Panc1 (cell line): Measurements from ENCODE around the gene SLCO3A1. TPM values are rescaled to one million over a fixed set of nuclear protein-coding genes. Genes with fewer than 3 reads are reported as not detected.
A peak's percentile ranks its signal among the peaks of the same experiment; 100 is the strongest.

Source experiments
- ATAC-seq: fragments of 200-7000 bp; cut with Tn5 transposase; 2 replicates; pipeline ENCODE4 v1.9.1; 2020; ENCODE audit warnings: mild to moderate bottlenecking, moderate library complexity
- BruUV-seq: library from RNA; stranded (reverse); fragments of 400-500 nt; replicated peaks from 2 replicates; lab custom pipeline; 2021; lab: Mats Ljungman, UMichigan
- CTCF ChIA-PET: fragments of 300-600 bp; sonication (Branson Sonifier 250); formaldehyde crosslinking; loops from one replicate; lab custom pipeline; 2022; ENCODE audit warnings: antibody characterized with exemption; lab: Charles Lee
- POLR2A ChIA-PET: fragments of 300-600 bp; sonication (Branson Sonifier 250); formaldehyde crosslinking; loops from one replicate; lab custom pipeline; 2022; ENCODE audit warnings: antibody characterized with exemption; lab: Charles Lee
- DNase-seq: peaks from one replicate; pipeline ENCODE4 v3.0.0-alpha.2; 2010; ENCODE audit warnings: low read depth, low spot score
- H3K27ac ChIP-seq: 2 replicates; pipeline ENCODE4 v1.5.1; 2011; ENCODE audit warnings: mild to moderate bottlenecking, low read length, inconsistent platforms
- H3K27me3 ChIP-seq: fragments of 200-500 bp; sonication (Bioruptor generic); 2 replicates; pipeline ENCODE4 v1.6.0; 2014; ENCODE audit warnings: low read length, inconsistent platforms; ENCODE audit not compliant: control insufficient read depth, insufficient read depth
- H3K36me3 ChIP-seq: fragments of 200-500 bp; sonication (Bioruptor generic); 2 replicates; pipeline ENCODE4 v1.5.1; 2014; ENCODE audit warnings: inconsistent platforms, mild to moderate bottlenecking, low read length, moderate library complexity; ENCODE audit not compliant: control insufficient read depth, insufficient read depth
- H3K4me1 ChIP-seq: 2 replicates; pipeline ENCODE4 v1.5.1; 2011; ENCODE audit warnings: inconsistent platforms, mild to moderate bottlenecking, low read length, moderate library complexity; ENCODE audit not compliant: control insufficient read depth, insufficient read depth
- H3K4me3 ChIP-seq, 2 experiments: 2 replicates each; pipeline ENCODE4 v1.5.1; 2011 to 2012; ENCODE audit warnings: low read depth in 2 of 2, low read length in 2 of 2, mild to moderate bottlenecking in 2 of 2, inconsistent platforms in 1 of 2, moderate library complexity in 1 of 2
- H3K9me3 ChIP-seq: fragments of 200-500 bp; sonication (Bioruptor generic); 2 replicates; pipeline ENCODE4 v1.5.1; 2014; ENCODE audit warnings: low read depth, mild to moderate bottlenecking, inconsistent platforms, low read length, moderate library complexity; ENCODE audit not compliant: control insufficient read depth, insufficient read depth
- POLR2AphosphoS5 ChIP-seq: IDR thresholded peaks from 2 replicates; pipeline ENCODE4 v1.6.1; 2012; ENCODE audit warnings: mild to moderate bottlenecking, low read depth, low read length, moderate library complexity
- SIN3A ChIP-seq: IDR thresholded peaks from 2 replicates; pipeline ENCODE4 v1.6.1; 2012; ENCODE audit warnings: low read depth, mild to moderate bottlenecking, low read length, moderate library complexity, borderline replicate concordance; ENCODE audit not compliant: insufficient read depth
- TCF7L2 ChIP-seq: IDR thresholded peaks from 2 replicates; pipeline ENCODE4 v1.6.1; 2011; ENCODE audit warnings: mild to moderate bottlenecking, low read depth, low read length, inconsistent platforms
- in situ Hi-C: cut with HindIII; loops from 2 replicates; pipeline ENCODE4 v1.10.0; 2016; ENCODE audit warnings: low sequenced_read_pairs, low pct_unique_long_range_greater_than_20kb
- intact Hi-C: fragments of 100-400 bp; cut with micrococcal nuclease; formaldehyde crosslinking; loops from one replicate; pipeline ENCODE4 v1.10.0; 2022; ENCODE audit not compliant: unreplicated experiment
- total RNA-seq: library from RNA; stranded (reverse); gene quantifications from one replicate; pipeline ENCODE4 v1.2.1, GENCODE V29; 2021; ENCODE audit not compliant: unreplicated experiment
- TF ChIP-seq, protein P1 (sequence below): fragments of 450-650 bp; IDR thresholded peaks from 2 replicates; pipeline ENCODE4 v1.5.1; 2017; ENCODE audit warnings: mild to moderate bottlenecking
- TF ChIP-seq, protein P2 (sequence below), 2 experiments: IDR thresholded peaks; 2 replicates each; pipeline ENCODE4 v1.6.1; 2011 to 2012; ENCODE audit warnings: low read depth in 2 of 2, control low read depth in 1 of 2, low read length in 1 of 2, mild to moderate bottlenecking in 1 of 2, moderate library complexity in 1 of 2; ENCODE audit not compliant: insufficient read depth in 1 of 2

SLCO3A1 gene
- total RNA-seq, 1 experiment from 2014 or later = 20.6 TPM

DNA sequence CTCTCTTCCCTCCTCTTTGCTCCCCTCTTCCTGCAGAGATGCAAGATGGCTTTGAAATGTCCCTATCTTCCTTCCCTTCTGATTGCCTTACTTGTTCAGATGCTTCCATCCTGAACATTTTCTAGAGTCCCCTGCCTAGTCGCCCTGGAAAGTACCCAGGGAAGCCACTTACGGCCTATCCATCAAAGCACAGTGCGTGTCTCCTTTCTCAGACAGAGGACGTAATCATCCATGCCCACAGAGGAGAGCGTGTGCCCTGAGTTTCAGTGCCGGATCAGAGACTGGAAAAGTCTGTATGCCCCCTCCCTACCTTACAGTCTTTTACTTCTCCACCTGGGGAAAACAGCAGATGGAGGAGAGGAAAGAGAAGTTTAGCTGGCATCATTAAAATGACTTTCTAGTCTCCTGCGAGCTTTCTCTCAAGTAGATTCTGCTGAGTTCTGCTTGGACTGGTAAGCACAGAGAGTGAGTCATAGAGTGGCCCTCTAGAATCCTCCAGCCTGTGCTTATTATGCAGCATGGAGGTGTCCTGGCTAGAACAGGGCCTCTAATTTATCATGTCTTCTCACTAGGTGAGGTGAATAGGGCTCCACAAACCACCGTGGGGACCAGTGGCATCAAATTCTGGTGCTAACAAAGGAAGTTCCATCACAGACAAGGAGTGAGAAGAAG lies 114.6 kb downstream of the SLCO3A1 start:
- TF ChIP-seq POLR2AphosphoS5 (no peak), SIN3A (no peak)
- TF ChIP-seq, protein P1, sequence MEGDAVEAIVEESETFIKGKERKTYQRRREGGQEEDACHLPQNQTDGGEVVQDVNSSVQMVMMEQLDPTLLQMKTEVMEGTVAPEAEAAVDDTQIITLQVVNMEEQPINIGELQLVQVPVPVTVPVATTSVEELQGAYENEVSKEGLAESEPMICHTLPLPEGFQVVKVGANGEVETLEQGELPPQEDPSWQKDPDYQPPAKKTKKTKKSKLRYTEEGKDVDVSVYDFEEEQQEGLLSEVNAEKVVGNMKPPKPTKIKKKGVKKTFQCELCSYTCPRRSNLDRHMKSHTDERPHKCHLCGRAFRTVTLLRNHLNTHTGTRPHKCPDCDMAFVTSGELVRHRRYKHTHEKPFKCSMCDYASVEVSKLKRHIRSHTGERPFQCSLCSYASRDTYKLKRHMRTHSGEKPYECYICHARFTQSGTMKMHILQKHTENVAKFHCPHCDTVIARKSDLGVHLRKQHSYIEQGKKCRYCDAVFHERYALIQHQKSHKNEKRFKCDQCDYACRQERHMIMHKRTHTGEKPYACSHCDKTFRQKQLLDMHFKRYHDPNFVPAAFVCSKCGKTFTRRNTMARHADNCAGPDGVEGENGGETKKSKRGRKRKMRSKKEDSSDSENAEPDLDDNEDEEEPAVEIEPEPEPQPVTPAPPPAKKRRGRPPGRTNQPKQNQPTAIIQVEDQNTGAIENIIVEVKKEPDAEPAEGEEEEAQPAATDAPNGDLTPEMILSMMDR = no peak
- ChIA-PET POLR2A (interaction anchor here (0.6 kb wide), 1 partner anchor 344 kb away, joined by 3 read pairs; no protein-coding TSS in a partner anchor), CTCF (interaction anchor here (0.7 kb wide), 1 partner anchor 65 kb away, joined by 3 read pairs; no protein-coding TSS in a partner anchor)
- Histone ChIP-seq H3K27ac (no peak overlapping the region), H3K4me1 (no peaks in the 10 kb centered on the region), H3K36me3 (no peaks in the 10 kb centered on the region), H3K9me3 (no peaks in the 10 kb centered on the region), H3K27me3 (no peaks in the 10 kb centered on the region), H3K4me3 (no peak overlapping the region)
- in situ Hi-C loops (no loop called here), intact Hi-C loops (no loop called here)
- no peak for ATAC-seq
- DNase-seq = no peak
- BruUV-seq = no TSS peak

DNA sequence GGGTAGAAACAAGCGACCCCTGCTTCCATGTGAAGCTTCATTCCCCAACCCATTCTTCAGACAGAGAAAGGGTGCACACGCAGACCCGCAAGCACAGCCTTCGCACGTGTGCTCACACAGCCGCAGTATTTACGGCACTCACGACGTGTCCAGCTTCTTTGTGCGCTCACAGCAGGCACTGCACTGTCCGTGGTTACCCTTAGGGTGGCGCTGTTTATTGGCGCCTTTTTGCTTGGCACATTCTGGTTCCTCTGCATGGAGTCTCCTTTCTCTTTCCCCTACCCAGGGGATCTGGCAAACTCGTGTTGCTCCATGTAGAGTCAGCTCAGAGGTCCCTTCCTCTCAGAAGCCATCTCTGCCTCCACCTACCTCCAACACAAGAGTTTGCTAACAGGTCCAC lies 115.1 kb downstream of the SLCO3A1 start:
- Histone ChIP-seq H3K4me1 (no peaks in the 10 kb centered on the region), H3K4me3 (no peak overlapping the region), H3K36me3 (no peaks in the 10 kb centered on the region), H3K27ac (no peak overlapping the region), H3K27me3 (no peaks in the 10 kb centered on the region), H3K9me3 (no peaks in the 10 kb centered on the region)
- no peak for DNase-seq
- no TSS peak for BruUV-seq
- ChIA-PET POLR2A (interaction anchor here (0.6 kb wide), 1 partner anchor 345 kb away, joined by 3 read pairs; no protein-coding TSS in a partner anchor), CTCF (no interaction called here)
- TF ChIP-seq SIN3A (no peak), TCF7L2 (no peak), POLR2AphosphoS5 (no peak)
- TF ChIP-seq, protein P2, sequence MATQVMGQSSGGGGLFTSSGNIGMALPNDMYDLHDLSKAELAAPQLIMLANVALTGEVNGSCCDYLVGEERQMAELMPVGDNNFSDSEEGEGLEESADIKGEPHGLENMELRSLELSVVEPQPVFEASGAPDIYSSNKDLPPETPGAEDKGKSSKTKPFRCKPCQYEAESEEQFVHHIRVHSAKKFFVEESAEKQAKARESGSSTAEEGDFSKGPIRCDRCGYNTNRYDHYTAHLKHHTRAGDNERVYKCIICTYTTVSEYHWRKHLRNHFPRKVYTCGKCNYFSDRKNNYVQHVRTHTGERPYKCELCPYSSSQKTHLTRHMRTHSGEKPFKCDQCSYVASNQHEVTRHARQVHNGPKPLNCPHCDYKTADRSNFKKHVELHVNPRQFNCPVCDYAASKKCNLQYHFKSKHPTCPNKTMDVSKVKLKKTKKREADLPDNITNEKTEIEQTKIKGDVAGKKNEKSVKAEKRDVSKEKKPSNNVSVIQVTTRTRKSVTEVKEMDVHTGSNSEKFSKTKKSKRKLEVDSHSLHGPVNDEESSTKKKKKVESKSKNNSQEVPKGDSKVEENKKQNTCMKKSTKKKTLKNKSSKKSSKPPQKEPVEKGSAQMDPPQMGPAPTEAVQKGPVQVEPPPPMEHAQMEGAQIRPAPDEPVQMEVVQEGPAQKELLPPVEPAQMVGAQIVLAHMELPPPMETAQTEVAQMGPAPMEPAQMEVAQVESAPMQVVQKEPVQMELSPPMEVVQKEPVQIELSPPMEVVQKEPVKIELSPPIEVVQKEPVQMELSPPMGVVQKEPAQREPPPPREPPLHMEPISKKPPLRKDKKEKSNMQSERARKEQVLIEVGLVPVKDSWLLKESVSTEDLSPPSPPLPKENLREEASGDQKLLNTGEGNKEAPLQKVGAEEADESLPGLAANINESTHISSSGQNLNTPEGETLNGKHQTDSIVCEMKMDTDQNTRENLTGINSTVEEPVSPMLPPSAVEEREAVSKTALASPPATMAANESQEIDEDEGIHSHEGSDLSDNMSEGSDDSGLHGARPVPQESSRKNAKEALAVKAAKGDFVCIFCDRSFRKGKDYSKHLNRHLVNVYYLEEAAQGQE (IDR thresholded peaks at IDR 0.05; ENCODE audit: insufficient read depth in 1 of 2, low read depth in 2 of 2, low read length in 1 of 2) = no peak
- TF ChIP-seq, protein P1 = peak; percentile 35
- in situ Hi-C loops (no loop called here), intact Hi-C loops (no loop called here)
- ATAC-seq = no peak
